Body of pancreas (tissue), 4 donors: ENCODE data around the gene NUDCD2. TPM values are rescaled to one million over a fixed set of nuclear protein-coding genes. Genes with fewer than 3 reads are reported as not detected.
"Not testable (repeated sequence)": the region's sequence is repeated elsewhere in the genome, so short reads cannot be mapped to it uniquely, and the experiment has no call there.

Experiments
- ATAC-seq: fragments of 150-250 bp; one replicate; pipeline ENCODE4 v1.9.1; 2016
- DNase-seq, 4 donors: peaks; one replicate each; pipeline ENCODE4 v3.0.0-alpha.2; 2019
- H3K27ac ChIP-seq, 4 donors: fragments of 200-600 bp; sonication (generic); 1 replicate in 3 of 4; 2 replicates in 1 of 4; pipeline versions ENCODE4 v1.5.1 to v1.6.1; 2016 to 2019; ENCODE audit warnings: mild to moderate bottlenecking in 1 of 4, mixed read lengths in 1 of 4, moderate library complexity in 1 of 4
- H3K27me3 ChIP-seq, 2 donors: fragments of 200-600 bp; sonication (generic); one replicate each; pipeline ENCODE4 v1.6.0; 2016; ENCODE audit warnings: mild to moderate bottlenecking in 1 of 2
- H3K36me3 ChIP-seq, 2 donors: fragments of 200-600 bp; sonication (generic); replicated peaks in 1 of 2; 2 replicates each; pipeline ENCODE4 v1.5.1; 2016; ENCODE audit warnings: low read depth in 2 of 2; ENCODE audit not compliant: insufficient read depth in 1 of 2
- H3K4me1 ChIP-seq: fragments of 200-600 bp; sonication (generic); one replicate; pipeline ENCODE4 v1.6.0; 2016
- H3K4me3 ChIP-seq, 2 donors: fragments of 200-600 bp; sonication (generic); 1 replicate in 1 of 2; 2 replicates in 1 of 2; pipeline ENCODE4 v1.5.1; 2016 to 2019
- H3K9me3 ChIP-seq, 3 donors: fragments of 200-600 bp; sonication (generic); 1 replicate in 2 of 3; 2 replicates in 1 of 3; pipeline ENCODE4 v1.5.1; 2016
- CTCF ChIP-seq, 7 experiments: fragments of 450-650 bp in 4 of 7; fragments of 200-600 bp in 3 of 7; sonication (generic) in 3 of 7; IDR thresholded peaks; one replicate each; pipeline ENCODE4 v1.5.1; 2016 to 2019; ENCODE audit warnings: antibody characterized with exemption in 7 of 7
- POLR2A ChIP-seq, 3 donors: fragments of 450-650 bp; IDR thresholded peaks; one replicate each; pipeline ENCODE4 v1.6.1; 2016; ENCODE audit warnings: antibody characterized with exemption in 3 of 3, mild to moderate bottlenecking in 2 of 3
- WGBS, 2 donors: methylation state at CpG; one replicate each; pipeline ENCODE4 v1.1.5; 2017; 5-methylcytosine and 5-hydroxymethylcytosine counted together
- intact Hi-C: fragments of 100-400 bp; cut with DNase I; formaldehyde crosslinking; loops from one replicate; pipeline ENCODE4 v1.15.1; 2023
- total RNA-seq, 2 donors: library from RNA; depleted of rRNA; stranded (reverse); fragments of >200 nt; gene quantifications; one replicate each; pipeline ENCODE4 v1.1.0, GENCODE V29; 2016

The NUDCD2 gene
- total RNA-seq, 2 donors from 2014 or later: 2.0 to 4.2 TPM

DNA sequence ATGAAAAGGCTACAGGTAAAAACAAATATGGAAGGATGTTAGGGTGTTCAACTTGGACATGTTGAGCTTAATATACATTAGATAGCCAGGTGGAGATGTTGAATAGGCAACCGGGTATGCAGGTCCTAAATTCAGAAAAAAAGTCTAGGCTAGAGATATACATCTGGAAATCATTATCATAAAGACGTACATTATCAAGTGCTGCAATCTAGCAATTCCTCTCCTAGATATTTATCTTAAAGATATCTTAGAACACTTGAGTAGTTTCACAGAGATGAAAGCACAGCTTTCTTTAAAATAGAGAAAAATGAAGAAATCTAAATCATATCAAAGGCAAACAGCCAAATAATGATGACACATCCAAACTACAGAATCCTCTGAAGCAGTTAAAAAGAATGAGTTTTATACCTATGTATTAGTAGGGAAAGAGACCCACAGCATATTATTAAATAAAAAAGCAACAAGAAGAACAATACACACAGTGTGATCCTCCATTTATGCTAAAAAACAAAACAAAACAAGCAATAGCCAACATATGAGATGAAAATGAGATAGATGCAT, 3.8 kb downstream of the NUDCD2 start:
- intact Hi-C loops: no loop called here
- 83 to 84% methylated on average over 2 of the region's 2 CpGs for whole genome bisulfite sequencing, 2 donors

DNA sequence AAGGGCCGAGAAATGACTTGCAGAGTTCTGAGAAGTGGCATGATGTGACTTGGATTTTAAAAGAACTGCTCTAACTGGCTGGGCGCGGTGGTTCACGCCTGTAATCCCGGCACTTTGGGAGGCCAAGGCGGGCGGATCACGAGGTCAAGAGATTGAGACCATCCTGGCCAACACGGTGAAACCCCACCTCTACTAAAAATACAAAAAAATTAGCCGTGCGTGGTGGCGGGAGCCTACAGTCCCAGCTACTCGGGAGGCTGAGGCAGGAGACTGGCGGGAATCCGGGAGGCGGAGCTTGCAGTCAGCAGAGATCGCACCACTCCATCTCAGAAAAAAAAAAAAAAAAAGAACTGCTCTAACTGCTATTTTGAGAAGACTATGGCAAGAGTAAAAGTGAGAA, 4.5 kb downstream of the NUDCD2 start:
- H3K9me3 ChIP-seq, H3K27me3 ChIP-seq, ATAC-seq, H3K36me3 ChIP-seq, DNase-seq, H3K27ac ChIP-seq, intact Hi-C loops, H3K4me3 ChIP-seq: not testable (repeated sequence)
- whole genome bisulfite sequencing, 2 donors: 97 to 98% methylated on average over 17 of the region's 17 CpGs
- H3K4me1 ChIP-seq: peaks cover 17% of the 10 kb centered on the region

More for the DNA sequence above, 3.8 kb downstream of the NUDCD2 start:
- peaks cover 23% of the 10 kb centered on the region for H3K4me1 ChIP-seq
- H3K27ac ChIP-seq: no peak overlapping the region
- H3K27me3 ChIP-seq: no peaks in the 10 kb centered on the region
- ATAC-seq (no peak), DNase-seq (no peak)
- H3K4me3 ChIP-seq: no peak overlapping the region
- no peaks in the 10 kb centered on the region for H3K9me3 ChIP-seq
- H3K36me3 ChIP-seq: no peaks in the 10 kb centered on the region
- no peak for TF ChIP-seq CTCF (IDR thresholded peaks at IDR 0.05)
- no peak for TF ChIP-seq POLR2A (IDR thresholded peaks at IDR 0.05)

DNA sequence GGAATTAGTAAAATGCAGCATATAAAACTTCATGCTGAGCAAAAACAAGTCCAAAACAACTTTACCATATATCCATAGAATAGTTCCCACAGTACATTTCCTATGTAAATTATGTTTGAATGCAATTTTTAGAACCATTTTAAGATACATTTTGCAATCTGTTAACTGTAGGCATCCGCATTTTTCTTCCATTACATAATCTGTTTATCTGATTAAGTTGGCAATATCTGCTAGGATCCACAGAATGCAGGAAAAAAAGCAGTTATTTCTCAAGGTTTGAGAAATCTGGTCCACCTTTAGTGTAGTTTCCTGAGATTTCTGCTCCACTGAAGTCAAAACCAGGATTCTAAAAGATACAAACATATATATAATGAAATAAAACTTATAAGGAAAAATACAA, 6.2 kb downstream of the NUDCD2 start:
- Histone ChIP-seq H3K9me3 (no peaks in the 10 kb centered on the region), H3K36me3 (no peaks in the 10 kb centered on the region), H3K4me1 (peaks cover 13% of the 10 kb centered on the region), H3K4me3 (no peak overlapping the region), H3K27ac (no peak overlapping the region), H3K27me3 (no peaks in the 10 kb centered on the region)
- ATAC-seq: no peak
- no peak for TF ChIP-seq POLR2A (IDR thresholded peaks at IDR 0.05)
- TF ChIP-seq CTCF (IDR thresholded peaks at IDR 0.05): no peak
- intact Hi-C loops: no loop called here
- 55 to 60% methylated on average over 1 of the region's 1 CpG for WGBS, 2 donors
- no peak for DNase-seq

GRCh38 chr5:163451489-163451888, 8.4 kb downstream of the NUDCD2 start:
- no peaks in the 10 kb centered on the region for H3K9me3 ChIP-seq
- no peaks in the 10 kb centered on the region for H3K4me1 ChIP-seq
- no peaks in the 10 kb centered on the region for H3K27me3 ChIP-seq
- no peak overlapping the region for H3K4me3 ChIP-seq
- WGBS, 2 donors: 97% methylated on average over 8 of the region's 8 CpGs
- peaks cover 0 to 3% of the 10 kb centered on the region in 2 donors for H3K36me3 ChIP-seq
- TF ChIP-seq CTCF (IDR thresholded peaks at IDR 0.05): no peak
- no peak for TF ChIP-seq POLR2A (IDR thresholded peaks at IDR 0.05)
- ATAC-seq (no peak), DNase-seq (no peak)
- intact Hi-C loops: no loop called here
- H3K27ac ChIP-seq: no peak overlapping the region

- no peak for TF ChIP-seq CTCF (IDR thresholded peaks at IDR 0.05)
- no peak for TF ChIP-seq POLR2A (IDR thresholded peaks at IDR 0.05)
- no peaks in the 10 kb centered on the region for H3K9me3 ChIP-seq
- no peaks in the 10 kb centered on the region for H3K27me3 ChIP-seq
- H3K36me3 ChIP-seq: peaks cover 0 to 19% of the 10 kb centered on the region in 2 donors
- H3K27ac ChIP-seq: no peak overlapping the region
- no peaks in the 10 kb centered on the region for H3K4me1 ChIP-seq
- ATAC-seq: no peak
- H3K4me3 ChIP-seq: no peak overlapping the region
- DNase-seq: no peak
- intact Hi-C loops: no loop called here
These were observed 11.4 kb downstream of the NUDCD2 start for GRCh38 chr5:163448491-163448890.
